ENCODE data around the gene SIM1.

The SIM1 gene

GRCh38 chr6:100470422-100471120, 5.8 kb upstream of the SIM1 start:
- DNase-seq, result no peak

DNA sequence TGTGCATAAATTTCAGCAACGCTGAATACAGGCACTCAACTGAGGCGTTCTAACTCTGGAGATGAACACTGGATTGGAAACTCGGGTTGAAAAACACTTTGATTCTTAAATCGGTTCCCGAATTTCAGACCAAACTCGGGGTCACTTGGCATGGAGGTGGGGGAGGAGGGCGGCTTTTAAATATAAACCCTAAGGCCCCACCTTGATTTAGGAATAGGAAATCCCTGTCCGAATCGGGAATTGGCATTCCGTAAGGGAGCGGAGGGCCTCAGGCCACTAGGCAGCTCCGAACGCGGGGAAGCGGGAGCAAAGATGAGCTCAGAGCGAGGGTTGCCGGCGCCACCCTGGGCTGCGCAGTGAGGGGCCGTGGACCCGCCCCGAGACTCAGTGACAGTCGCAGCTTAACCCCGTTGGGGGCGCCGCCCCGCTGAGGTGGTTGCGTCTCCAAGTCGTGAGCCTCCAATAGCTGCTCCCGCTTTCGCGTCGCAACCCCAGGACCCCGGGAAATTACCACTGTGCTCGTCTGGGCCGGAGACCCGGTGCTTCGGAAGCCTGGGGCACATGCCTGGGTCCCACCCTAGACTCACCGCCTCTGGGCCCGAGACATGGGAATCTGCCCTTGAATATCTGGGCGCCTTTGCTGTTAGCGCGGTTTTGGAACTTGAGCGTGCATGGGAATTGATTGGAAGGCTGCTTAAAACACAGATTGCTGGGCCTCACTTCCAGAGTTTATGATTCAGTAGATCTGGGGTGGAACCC, 4.6 kb upstream of the SIM1 start:
- DNase-seq, result no peak

DNA sequence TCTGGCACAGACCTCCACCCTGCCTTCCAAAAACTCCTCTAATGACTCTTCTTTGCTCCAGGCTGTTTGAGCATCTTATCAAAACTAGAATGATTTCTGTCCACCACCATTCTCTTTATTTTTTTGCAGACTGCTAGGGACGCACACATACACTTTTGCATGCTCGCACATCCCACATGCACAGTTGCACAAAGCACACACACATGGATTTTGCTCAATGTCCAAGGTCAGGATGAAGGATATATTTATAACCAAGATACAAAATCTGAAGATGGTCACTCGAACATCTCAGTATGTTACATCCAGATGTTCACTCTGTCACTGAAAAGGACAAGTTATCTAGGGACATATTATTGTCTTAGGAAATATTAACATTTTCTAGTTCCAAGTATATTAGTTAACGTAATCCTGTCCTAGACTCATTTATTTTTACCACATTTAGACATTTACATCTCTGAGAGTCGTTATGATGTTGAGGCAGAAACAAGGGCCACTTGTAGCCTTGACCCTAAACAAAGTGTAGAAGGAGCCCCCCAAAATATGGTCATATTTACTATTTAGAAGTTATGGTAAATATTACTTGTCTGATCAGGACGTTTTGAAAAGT, 3.4 kb upstream of the SIM1 start:
- no peak for DNase-seq

GRCh38 chr6:100467129-100468015, 2.7 kb upstream of the SIM1 start:
- no peak for DNase-seq

DNA sequence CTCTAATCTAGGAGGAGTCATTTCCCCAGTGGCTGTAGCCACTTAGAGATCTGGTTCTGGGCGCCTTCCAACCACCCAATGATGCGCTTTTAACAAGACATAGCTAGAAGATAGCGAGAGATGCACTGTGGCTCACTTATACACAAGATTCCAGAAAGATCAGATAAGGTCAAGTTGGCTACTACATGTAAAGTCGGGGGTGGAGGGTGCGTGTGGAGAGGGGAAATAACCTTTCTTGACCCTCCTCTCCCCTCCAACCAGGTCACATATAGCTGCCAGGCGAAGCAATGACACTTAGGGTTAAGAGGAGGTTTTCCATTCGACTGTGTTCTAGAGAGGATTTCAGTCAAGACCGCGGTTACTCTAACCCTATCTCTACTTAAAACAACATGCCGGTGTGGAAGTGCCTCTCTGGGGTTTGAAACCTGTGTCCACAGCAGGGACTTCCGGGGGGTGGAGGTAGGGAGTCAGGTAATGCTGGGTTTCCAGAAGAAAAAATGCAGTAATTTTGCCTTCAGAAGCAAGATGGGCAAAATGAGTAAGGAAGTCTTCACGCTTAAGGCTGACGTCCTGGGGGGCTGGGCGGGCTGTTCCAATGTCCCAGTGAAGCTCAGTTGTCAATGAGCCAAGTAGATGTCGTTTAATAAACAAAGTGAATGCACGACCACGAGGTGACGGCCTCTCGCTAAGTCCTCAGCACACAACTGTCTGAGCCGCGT, 1.8 kb upstream of the SIM1 start:
- DNase-seq, result peak; percentile 92

DNA sequence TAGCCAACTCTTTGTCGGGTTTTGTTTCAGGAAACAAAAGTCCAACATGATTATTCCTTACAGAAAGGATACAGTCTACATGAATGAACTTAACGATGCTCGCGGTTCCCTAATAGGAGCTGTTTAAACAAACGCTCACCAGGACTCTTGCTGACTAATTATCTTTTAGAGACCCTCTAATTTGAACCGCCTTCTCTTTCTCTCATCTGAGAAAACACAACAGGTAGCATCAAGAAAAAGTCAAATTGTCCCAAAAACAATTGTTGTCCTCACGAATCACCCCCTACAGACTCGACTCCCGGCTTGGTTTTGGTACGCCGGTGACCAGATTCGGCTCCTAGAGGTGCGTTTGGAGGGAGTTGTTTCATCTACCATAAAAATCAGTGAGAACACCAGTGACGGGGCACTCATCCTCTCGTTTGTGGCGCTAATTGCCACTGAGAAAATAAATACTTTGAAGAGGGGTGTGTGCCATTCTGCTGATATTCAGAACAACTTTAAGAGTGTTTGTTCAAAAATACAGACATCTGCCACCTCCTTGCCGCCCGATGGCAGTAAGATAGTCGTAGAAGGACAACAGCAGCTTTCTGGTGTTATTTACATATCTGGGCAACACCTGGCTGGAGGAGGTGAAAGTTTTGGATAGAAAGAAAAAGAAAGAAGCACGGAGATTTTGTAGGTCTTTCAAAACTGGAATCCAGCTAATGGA, 1.1 kb upstream of the SIM1 start:
- DNase-seq, result peak; percentile 81

DNA sequence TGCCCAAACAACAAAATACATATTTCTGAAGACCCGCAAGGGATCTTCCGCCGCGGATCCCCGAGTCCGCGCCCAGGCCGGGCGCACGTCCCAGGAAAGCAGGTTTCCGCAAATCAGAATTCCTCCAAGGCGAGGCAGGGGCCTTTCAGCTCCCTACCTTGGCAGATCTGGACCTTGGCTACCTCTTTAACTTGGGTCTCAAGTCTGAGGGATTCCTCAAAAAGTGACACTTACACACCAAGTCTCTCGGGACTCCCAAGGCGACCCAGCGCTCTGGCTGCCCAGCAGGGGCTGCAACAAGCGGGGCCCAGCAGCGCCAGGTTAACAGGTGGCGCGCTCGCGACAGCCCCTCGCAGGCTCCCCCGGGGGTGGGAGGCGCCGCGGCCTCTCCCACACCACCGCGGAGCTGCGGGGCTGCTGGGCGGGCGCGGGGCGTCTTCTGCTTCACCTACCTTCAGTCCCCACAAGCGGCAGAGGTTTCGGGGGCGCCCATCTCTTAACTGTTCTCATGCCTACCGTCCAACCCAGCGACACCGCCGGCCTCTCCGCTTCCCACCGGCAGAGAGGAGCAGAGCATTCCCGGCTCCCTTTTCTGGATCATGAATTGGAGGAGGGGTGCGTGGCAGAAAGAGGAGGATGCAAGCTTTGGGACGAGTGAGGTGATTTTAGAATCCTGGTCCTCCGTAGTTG, 414 bp downstream of the SIM1 start:
- DNase-seq, result no peak

DNA sequence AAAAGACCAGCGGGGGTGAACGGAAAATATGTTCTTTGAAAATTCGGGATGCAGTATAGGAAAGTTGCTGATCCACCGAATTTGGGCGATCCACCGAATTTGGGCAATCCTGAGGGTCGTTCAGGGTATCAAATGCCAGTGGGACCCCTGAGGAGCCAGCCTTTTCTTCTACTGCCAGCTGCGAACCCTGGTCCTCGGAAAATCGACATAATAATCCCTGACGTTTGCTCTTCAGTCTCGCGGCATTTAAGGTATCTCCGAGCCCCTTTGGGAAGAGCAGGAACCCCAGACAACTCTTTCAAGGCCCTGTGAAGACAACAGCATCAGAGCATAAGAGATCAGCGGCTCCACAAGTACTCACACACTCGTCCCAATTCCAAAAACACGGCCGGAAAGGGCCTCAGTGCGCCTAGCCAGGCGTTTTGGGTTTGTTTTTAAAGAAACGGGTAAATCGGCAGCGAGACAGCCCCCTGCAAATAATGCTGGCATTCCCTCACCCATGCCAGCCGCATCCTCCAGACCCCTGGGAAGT, 1.0 kb downstream of the SIM1 start:
- DNase-seq, result no peak

- DNase-seq, result peak; percentile 81
These were observed 1.8 kb downstream of the SIM1 start for GRCh38 chr6:100462706-100463629.

DNA sequence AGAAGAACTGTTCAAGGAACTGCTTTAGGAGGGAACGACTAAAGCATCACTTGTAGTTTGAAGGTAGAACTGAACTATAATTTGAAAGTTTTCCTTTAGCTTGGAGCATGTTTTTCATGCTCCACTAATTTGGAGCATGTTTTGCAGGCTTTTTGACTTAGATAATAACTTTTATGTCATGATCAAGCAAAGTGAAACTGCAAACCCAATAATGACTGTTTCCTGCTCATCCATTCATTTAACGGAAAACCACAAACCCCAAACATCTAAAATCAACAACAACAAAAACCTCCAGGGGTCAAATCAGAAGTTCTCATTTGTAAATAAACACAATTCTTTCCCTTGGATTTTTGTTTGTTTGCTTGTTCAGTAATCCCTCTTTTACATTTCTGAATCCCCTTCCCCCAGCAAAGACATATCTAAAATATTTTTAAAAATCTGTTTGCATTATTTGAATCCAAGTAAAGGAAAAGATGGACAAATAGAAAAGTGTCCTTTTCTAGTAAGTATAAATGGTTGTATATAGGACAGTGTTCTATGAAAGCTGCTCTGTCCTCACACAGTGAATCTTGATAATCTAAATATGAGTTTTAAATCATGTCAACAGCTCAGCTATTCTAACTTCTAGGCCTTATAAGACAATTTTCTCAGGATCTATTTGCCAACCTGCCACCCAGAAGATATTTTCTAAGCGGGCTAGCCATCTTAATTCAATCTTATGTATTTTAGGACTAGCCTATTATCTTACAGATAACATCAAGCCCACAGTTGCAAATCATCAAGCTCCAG, 2.6 kb downstream of the SIM1 start:
- no peak for DNase-seq

- DNase-seq, result no peak
These were observed 3.3 kb downstream of the SIM1 start for GRCh38 chr6:100461278-100461916.

GRCh38 chr6:100460650-100461204, 4.0 kb downstream of the SIM1 start:
- DNase-seq, result peak; percentile 83

GRCh38 chr6:100459592-100460184, 5.0 kb downstream of the SIM1 start:
- DNase-seq, result no peak

GRCh38 chr6:100458841-100459591, 5.7 kb downstream of the SIM1 start:
- no peak for DNase-seq

- no peak for DNase-seq
These were observed 7.3 kb downstream of the SIM1 start for GRCh38 chr6:100457311-100457990.

- DNase-seq, result no peak
These were observed 7.8 kb downstream of the SIM1 start for GRCh38 chr6:100456908-100457235.

All from NCI-H774 (cell line).